Breast epithelium (tissue), 4 donors: ENCODE data around the gene MAP4K2. TPM values are rescaled to one million over a fixed set of nuclear protein-coding genes. Genes with fewer than 3 reads are reported as not detected.
A peak's percentile ranks its signal among the peaks of the same experiment; 100 is the strongest.

ENCODE experiments used
- DNase-seq, 2 donors: peaks; one replicate each; pipeline ENCODE4 v3.0.0-alpha.2; 2019; ENCODE audit warnings: low spot score in 2 of 2
- H3K27ac ChIP-seq, 2 donors: fragments of 200-600 bp; sonication (generic) in 1 of 2; one replicate each; pipeline ENCODE4 v1.5.1; 2016 to 2019; ENCODE audit warnings: mild to moderate bottlenecking in 1 of 2
- H3K27me3 ChIP-seq, 2 donors: fragments of 200-600 bp; sonication (generic) in 1 of 2; one replicate each; pipeline versions ENCODE4 v1.5.1 to v1.6.0; 2017 to 2019; ENCODE audit warnings: control low read depth in 1 of 2, mild to moderate bottlenecking in 1 of 2
- H3K36me3 ChIP-seq: fragments of 200-600 bp; one replicate; pipeline ENCODE4 v1.5.1; 2019
- H3K4me1 ChIP-seq, 2 donors: fragments of 200-600 bp; sonication (generic); one replicate each; pipeline ENCODE4 v1.5.1; 2016 to 2019; ENCODE audit warnings: control low read depth in 1 of 2
- H3K4me3 ChIP-seq, 3 donors: fragments of 200-600 bp; sonication (generic); 1 replicate in 2 of 3; 2 replicates in 1 of 3; pipeline ENCODE4 v1.5.1; 2016 to 2019; ENCODE audit warnings: mild to moderate bottlenecking in 3 of 3, moderate library complexity in 2 of 3
- H3K9me3 ChIP-seq, 2 donors: fragments of 200-600 bp; sonication (generic) in 1 of 2; one replicate each; pipeline ENCODE4 v1.5.1; 2016 to 2019; ENCODE audit warnings: control low read depth in 1 of 2
- CTCF ChIP-seq, 3 donors: fragments of 450-650 bp; IDR thresholded peaks; one replicate each; pipeline ENCODE4 v1.5.1; 2016 to 2017; ENCODE audit warnings: antibody characterized with exemption in 3 of 3, mild to moderate bottlenecking in 3 of 3, moderate library complexity in 3 of 3
- POLR2A ChIP-seq: fragments of 450-650 bp; IDR thresholded peaks from one replicate; pipeline ENCODE4 v1.6.1; 2016; ENCODE audit warnings: antibody characterized with exemption, mild to moderate bottlenecking, moderate library complexity
- POLR2AphosphoS5 ChIP-seq, 3 donors: sonication (generic); formaldehyde crosslinking; IDR thresholded peaks; one replicate each; pipeline ENCODE4 v1.6.1; 2017; ENCODE audit warnings: antibody characterized with exemption in 3 of 3
- intact Hi-C: fragments of 100-400 bp; cut with DNase I; formaldehyde crosslinking; loops from one replicate; pipeline ENCODE4 v1.15.1; 2023; ENCODE audit warnings: low total_unique reads
- total RNA-seq, 3 donors: library from RNA; depleted of rRNA; stranded (reverse); fragments of >200 nt; gene quantifications; one replicate each; pipeline ENCODE4 v1.1.0, GENCODE V29; 2016

Gene MAP4K2
- total RNA-seq, 3 donors from 2014 or later, result 7.7 to 16.1 (median 14.0) TPM

GRCh38 chr11:64753019-64753379 lies 50.0 kb downstream of the MAP4K2 start:
- TF ChIP-seq POLR2AphosphoS5 (IDR thresholded peaks at IDR 0.05) (no peak), CTCF (IDR thresholded peaks at IDR 0.05) (no peak), POLR2A (no peak)
- Histone ChIP-seq H3K9me3 (no peaks in the 10 kb centered on the region), H3K36me3 (no peaks in the 10 kb centered on the region), H3K27me3 (no peaks in the 10 kb centered on the region), H3K4me3 (no peak overlapping the region), H3K27ac (no peak overlapping the region), H3K4me1 (no peaks in the 10 kb centered on the region)
- DNase-seq, result peak in 1 of 2 donors; percentile 37
- intact Hi-C loops, result no loop called here

GRCh38 chr11:64752175-64752970 lies 50.6 kb downstream of the MAP4K2 start:
- no peaks in the 10 kb centered on the region for H3K9me3 ChIP-seq
- intact Hi-C loops, result no loop called here
- H3K27ac ChIP-seq, result no peak overlapping the region
- no peaks in the 10 kb centered on the region for H3K4me1 ChIP-seq
- peak in 1 of 2 donors; percentile 27 for DNase-seq
- no peaks in the 10 kb centered on the region for H3K36me3 ChIP-seq
- H3K27me3 ChIP-seq, result no peaks in the 10 kb centered on the region
- no peak overlapping the region for H3K4me3 ChIP-seq
- TF ChIP-seq POLR2A, result no peak
- no peak for TF ChIP-seq POLR2AphosphoS5 (IDR thresholded peaks at IDR 0.05)
- no peak for TF ChIP-seq CTCF (IDR thresholded peaks at IDR 0.05)

GRCh38 chr11:64751580-64751979 lies 51.4 kb downstream of the MAP4K2 start:
- no peaks in the 10 kb centered on the region for H3K9me3 ChIP-seq
- TF ChIP-seq POLR2AphosphoS5 (IDR thresholded peaks at IDR 0.05), result no peak
- TF ChIP-seq POLR2A, result no peak
- TF ChIP-seq CTCF (IDR thresholded peaks at IDR 0.05), result no peak
- H3K27ac ChIP-seq, result no peak overlapping the region
- H3K4me1 ChIP-seq, result no peaks in the 10 kb centered on the region
- H3K4me3 ChIP-seq, result no peak overlapping the region
- H3K27me3 ChIP-seq, result no peaks in the 10 kb centered on the region
- H3K36me3 ChIP-seq, result no peaks in the 10 kb centered on the region
- intact Hi-C loops, result no loop called here
- DNase-seq, result peak in 1 of 2 donors; percentile 28

- TF ChIP-seq CTCF (IDR thresholded peaks at IDR 0.05), result no peak
- TF ChIP-seq POLR2AphosphoS5 (IDR thresholded peaks at IDR 0.05), result no peak
- no peak for TF ChIP-seq POLR2A
- Histone ChIP-seq H3K27me3 (no peaks in the 10 kb centered on the region), H3K4me3 (no peak overlapping the region), H3K4me1 (no peaks in the 10 kb centered on the region), H3K27ac (no peak overlapping the region), H3K36me3 (no peaks in the 10 kb centered on the region), H3K9me3 (no peaks in the 10 kb centered on the region)
- intact Hi-C loops, result no loop called here
- DNase-seq, result no peak
Observed at GRCh38 chr11:64751136-64751535, 51.9 kb downstream of the MAP4K2 start.

GRCh38 chr11:64750361-64751054 lies 52.5 kb downstream of the MAP4K2 start:
- no peaks in the 10 kb centered on the region for H3K27me3 ChIP-seq
- H3K27ac ChIP-seq, result no peak overlapping the region
- no peak for DNase-seq
- H3K9me3 ChIP-seq, result no peaks in the 10 kb centered on the region
- TF ChIP-seq POLR2AphosphoS5 (IDR thresholded peaks at IDR 0.05), result no peak
- TF ChIP-seq CTCF (IDR thresholded peaks at IDR 0.05), result peak in 1 of 3 donors; percentile 8
- H3K4me3 ChIP-seq, result no peak overlapping the region
- peaks cover 0 to 2% of the 10 kb centered on the region in 2 donors for H3K4me1 ChIP-seq
- H3K36me3 ChIP-seq, result no peaks in the 10 kb centered on the region
- intact Hi-C loops, result no loop called here
